Stimulated activated CD8-positive, alpha-beta memory T cell treated with anti-CD3 and anti-CD28 coated beads, Interleukin-4, amount 100 ng/mL, for 4 hours (primary cell): ENCODE measurements around the gene KBTBD12.

Source experiments
- DNase-seq, 2 donors: peaks; one replicate each; pipeline ENCODE4 v3.0.0-alpha.2; 2020; ENCODE audit warnings: low read depth in 2 of 2, low spot score in 1 of 2

Gene KBTBD12

DNA sequence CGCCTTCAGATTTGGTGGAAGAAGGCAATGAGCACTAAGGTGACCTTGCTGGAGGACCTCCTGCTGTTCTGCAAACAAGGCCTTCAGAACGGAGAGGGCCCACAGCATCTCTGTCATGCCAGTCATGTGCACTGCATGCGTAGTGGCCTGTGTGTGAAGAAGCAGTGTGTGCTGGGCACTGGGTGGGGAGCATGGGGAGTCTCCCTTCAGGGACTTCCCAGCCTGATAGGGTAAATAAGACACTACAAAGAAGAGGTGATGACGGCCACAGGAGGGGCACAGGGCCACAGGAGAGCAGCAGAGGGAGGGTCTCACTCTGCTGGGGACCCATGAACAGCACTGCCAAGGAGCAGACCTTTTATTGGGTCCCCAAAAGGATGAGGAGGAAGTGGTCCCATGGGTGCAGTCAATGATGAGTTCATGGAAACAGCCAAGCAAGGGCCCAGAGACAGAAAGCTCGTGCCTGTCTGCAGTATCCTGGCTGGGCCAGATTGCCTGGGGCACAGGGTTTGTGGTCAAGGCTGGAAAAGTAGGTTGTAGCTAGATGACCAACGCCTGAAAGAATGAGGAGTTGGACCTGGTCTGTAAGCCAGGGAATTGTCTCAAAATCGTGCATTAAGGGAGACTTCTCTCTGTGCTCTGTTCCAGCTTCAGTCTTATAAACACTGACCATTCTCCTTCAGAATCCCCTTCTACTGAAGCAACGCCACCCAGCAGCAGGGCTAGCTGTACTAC, 69.4 kb downstream of the KBTBD12 start:
- DNase-seq, result no peak

DNA sequence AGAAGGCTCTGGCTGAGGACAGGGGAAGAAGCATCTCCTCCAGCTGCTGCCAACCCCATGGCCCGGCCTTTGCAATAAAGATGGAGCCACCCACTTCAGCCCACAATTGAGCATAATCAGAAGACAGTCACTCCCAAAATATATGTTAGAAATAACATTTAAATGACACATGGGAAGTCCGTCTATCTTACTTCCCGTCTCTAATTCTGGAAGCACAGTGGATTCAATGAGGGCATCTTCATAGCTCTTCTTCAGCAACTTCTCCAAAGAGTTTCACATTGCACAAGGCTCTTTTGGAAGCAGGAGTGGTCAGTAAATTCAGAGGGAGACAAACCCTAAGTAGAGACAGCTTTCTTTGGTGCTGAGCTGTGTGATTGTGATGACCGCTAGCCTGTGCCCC, 70.2 kb downstream of the KBTBD12 start:
- DNase-seq, result no peak

DNA sequence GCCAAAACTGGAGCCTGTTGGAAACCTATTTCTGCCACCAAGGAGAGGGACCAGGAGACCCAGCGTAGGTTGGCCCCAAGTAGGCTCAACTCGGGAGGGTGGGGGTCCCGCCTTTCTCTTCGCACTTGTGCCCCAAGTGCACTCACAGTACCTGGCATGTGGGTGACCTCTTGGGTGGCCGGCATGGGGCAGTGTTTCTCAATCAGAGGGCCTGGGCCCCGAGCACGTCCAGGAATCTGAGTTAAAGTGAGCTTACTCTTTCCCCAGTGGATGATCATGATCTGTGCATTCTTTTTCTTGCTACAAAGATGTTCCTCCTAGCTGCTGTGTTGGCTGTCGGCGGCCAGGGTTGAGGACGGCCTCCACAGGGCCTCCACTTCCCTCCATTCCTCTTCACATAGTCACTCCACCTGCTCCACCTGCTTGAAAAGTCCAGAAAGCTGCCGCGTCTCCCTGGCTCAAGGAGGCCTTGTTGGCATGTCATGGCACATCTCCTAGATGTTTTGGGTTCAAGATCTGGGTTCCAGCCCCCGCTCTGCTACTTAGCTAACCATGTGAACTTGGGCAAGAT, 70.7 kb downstream of the KBTBD12 start:
- DNase-seq, result no peak

DNA sequence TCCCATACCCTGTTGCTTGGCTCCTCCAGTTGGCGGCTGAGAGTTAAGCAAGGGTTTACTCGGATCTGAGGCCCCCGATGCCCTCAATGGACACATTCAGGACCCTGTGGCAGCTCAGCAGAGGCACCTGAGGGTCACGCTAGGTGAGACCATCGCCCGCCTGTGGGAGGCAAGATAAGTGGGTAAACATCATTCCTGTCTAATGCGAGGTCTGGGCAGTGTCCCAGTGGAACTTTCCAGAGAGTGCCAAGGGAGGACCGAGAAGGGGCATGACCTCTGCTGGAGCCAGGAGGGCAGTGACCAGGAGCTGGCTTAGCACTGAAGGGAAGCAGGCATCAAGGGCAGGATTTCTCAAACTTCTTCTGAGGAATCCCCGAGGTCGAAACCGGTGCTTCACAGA, 71.8 kb downstream of the KBTBD12 start:
- DNase-seq, result no peak

DNA sequence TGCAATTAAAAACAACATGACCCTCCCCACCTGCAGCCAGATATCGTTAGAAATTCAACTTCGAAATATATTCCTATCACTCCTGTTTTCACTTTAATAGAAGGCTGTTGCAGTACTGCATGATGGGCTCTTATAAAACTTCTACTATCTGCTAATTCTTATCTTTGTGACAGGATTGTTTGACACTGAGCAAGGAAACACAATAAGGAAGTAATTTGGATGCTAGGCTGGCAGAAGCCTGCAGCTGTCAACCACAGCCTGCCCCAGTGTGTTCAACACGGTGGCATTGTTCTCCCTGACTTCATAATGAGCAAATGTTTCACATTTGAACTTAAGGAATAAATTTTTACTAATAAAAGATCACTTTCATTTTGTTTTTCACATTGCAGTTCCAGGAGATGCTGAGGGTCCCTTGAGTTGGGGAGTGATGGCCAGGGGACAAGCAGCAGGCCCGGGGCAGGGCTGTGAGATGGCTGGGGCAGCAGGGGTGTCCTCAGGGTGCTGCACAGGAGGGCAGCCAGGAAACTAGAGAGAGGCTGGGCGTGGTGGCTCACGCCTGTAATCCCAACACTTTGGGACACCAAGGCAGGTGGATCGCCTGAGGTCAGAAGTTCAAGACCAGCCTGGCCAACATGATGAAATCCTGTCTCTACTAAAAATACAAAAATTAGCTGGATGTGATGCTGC, 72.4 kb downstream of the KBTBD12 start:
- no peak for DNase-seq

DNA sequence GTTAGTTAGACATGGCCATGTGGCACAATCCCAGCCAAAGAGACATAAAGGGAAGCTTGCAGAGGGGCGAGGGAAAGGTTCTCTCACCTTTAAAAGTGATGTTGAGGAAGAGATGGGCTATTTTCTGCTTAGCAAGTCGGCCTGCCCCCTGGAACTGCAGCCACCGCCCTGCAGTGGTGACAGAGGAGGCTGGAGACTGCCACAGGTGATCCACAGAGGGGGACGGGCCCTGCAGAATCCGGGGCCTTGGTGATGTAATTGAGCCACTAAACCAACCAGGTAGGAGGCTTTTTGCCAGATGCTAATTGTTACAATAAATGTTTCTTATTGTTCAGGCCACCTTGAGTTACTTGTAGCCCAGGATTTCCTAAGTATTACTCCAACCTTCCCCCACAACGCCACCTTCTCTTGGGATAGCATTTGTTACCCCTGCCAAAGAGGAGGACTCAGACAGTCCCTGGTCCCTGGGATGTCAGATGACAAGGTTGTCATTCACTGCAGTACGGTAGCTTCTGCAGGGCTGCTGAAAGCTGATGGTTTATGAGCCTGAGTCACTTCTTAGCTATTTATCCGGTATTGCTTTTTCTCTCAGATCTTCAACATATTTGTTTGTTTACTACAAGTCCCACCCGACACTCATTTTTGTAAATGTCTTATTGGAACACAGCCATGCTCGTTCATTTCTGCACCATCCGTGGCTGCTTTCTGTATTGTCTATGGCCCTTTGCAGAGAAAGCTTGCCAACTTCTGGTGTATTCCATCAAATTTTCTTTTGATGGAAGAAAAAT, 73.9 kb downstream of the KBTBD12 start:
- DNase-seq, result no peak

DNA sequence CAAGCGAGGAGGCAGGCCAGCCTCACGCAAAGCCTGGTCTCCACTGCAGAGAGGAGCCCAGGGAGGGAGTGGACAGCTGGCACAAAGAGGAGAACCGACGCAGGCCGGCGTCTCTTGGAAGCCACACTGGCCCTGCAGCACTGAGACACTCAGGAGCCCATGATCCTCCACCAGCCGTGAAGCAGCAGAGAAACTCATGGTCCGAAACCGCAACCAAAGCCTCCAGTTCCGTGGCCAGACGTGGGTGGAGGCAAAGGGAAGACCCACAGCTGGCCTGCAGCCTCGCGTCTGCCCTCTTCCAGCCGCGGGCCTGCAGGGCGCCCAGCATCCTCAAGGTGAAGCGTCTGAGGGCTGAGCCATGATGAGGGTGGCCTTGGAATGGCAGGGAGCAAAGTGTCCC, 75.0 kb downstream of the KBTBD12 start:
- DNase-seq, result no peak

DNA sequence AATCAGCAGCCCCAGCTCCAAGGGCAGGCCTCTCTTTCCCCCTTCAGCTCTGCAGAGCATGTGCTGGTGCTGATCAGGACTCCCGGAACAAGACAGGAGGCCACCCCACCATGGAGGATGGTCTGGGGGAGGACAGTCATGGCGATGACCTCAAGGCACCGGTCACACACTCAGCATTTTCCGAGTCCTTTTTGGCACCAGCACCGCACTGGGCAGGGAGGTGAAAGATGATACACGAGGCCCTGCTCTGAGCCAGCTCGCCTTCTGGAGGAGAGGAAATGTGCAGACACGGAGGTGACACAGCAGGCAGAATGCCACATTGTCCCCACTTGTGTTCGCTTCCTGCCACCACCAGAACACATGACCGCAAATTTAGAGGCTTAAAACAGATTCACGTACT, 75.4 kb downstream of the KBTBD12 start:
- DNase-seq, result no peak

DNA sequence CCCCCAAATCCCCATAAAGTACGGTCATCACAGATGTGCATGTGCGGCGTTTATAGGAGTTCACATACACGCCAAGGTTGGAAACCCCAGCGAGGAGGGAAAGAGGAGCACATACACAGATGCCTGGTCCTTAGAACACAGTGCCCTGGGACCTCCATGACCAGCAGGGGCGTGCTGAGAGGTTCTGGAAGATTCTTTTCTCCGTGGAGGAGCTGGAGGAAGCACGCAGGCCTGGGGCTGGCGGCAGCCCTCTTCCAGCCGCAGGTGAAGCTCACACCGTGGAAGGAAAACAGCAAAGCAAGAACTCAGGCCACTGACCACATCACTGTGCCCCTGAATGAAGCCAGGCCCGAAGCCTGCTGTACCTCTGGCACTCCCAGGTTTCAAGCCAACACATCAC, 76.2 kb downstream of the KBTBD12 start:
- DNase-seq, result no peak

DNA sequence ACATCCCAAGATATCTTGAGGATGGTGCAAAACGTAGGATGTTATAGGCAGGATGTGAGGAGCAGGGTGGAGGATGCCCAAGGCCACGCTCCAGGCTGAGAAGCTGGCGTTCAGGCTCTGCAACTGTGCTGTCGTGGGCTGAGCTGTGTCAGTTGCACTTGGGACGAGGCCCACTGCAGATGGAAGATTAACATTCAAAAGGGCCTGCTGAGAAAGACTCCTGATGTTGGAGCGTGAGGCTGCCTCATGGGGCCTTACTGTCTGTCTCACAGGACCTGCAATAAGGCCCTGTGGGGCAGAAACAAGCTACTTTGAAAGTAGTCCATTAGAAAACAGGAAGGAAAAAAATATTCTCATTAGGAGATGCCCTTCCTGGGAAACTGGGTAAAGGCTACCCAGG, 76.6 kb downstream of the KBTBD12 start:
- DNase-seq, result no peak

DNA sequence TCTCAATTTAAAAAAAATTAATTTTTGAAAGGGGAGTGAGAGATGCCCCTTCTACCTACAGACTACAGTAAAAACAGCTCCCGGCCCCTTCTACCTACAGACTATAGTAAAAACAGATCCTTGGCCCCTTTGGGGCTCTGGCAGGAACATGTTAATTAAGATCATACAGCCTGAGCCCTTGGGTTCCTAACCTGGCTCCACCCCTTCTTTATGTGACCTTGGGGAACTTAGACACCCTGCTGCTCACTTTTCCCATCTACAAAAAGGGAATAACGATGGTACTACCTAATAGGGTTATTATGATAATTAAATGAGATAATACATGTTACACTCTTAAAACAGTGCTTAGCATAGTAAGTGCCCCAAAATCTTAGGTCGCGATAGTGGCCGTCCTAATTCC, 77.1 kb downstream of the KBTBD12 start:
- DNase-seq, result no peak

DNA sequence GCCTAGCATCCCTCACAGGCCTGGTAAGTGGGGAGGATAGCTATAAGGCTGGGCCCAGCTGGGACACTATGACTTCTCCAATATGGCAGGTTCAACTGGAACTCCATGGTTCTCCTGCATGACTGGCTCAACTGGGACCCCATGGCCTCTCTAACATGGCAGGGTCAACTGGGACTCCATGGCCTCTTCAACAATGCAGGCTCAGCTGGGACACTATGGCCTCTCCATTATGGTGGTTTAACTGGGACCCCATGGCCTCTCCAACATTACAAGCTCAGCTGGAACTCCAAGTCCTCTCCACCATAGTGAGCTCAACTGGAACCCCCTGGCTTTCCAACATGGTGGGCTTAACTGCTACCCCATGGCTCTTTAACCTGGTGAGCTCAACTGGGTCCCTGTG, 79.0 kb downstream of the KBTBD12 start:
- no peak for DNase-seq

DNA sequence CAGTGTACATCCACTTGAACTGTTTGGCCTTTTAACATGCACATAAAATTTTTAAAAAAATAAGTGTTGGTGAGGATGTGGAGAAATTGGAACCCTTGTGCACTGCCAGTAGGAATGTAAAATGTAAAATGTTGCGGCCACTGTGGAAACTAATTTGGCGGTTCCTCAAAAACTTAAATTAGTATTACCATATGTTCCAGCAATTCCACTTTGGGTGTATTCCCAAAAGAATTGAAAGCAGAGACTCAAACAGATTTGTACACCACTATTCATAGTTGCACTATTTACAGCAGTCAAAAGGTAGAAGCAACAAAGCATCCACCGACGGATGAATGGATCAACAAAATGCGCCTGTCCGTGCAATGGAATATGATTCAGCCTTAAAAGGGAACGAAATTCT, 82.0 kb downstream of the KBTBD12 start:
- no peak for DNase-seq

DNA sequence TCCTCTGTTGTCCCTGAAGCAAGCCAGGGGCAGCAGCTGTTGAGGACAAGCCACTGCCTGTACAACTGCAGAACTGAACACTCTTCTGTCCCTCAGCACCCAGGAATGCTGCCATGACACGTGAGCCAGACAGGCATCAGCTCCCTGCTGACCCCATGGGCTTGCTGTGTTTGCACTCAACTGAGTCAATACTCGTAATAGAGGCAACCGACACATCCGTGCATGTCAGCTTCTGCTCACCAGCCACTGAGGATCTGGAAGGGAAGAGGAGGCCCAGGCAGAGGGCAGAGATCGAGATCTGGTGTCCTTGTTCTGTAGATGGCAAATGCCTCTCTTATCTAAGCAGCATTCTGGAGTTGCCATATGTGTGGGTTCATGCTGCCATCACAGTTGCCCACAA, 82.9 kb downstream of the KBTBD12 start:
- no peak for DNase-seq

DNA sequence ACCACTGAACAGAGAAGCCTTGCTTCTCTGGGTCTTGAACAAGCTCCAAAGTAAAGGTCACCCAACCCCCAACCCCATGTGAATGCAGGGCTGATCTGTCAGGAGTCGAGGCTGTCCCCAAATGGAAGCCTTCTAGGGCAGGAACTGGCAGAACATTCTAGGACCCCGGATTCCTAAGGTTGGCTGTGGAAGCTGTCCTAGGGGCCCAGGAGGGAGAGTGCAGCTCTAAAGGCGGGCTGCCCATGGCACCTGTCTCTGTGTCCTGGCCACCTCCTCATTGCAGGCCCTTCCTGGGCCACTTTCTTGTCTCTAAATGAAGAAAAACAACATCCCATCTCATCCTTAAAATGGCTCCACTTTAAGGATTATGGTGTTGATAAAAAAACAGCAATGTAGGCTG, 83.6 kb downstream of the KBTBD12 start:
- no peak for DNase-seq

DNA sequence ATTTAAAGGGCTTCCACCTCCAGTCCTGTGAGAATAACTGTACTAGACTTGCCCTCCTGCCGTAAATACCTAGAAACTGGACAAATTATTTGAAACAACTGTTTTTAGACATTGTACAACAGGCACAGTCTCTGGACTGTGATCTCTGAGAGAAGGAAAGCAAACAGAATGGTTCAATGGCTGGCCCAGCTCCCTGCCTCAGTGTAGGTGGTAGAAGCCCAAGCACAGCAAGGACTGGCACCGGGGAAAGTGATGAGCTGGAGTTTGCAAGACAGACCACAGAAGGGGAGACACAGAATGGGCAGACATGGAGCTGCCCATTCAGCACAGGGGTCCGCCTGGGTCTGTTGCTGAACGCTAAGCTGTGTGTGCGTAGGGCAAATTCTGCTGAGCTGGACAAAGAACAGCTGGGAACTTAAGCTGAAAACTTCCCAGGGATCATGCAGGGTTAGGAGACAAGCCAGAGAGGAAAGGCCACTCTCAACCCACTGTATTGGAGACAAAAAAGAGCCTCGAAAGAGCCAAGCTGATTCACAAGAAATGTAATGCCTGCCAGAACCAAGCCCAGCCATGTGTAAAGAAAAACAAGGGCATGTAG, 84.6 kb downstream of the KBTBD12 start:
- DNase-seq, result no peak

DNA sequence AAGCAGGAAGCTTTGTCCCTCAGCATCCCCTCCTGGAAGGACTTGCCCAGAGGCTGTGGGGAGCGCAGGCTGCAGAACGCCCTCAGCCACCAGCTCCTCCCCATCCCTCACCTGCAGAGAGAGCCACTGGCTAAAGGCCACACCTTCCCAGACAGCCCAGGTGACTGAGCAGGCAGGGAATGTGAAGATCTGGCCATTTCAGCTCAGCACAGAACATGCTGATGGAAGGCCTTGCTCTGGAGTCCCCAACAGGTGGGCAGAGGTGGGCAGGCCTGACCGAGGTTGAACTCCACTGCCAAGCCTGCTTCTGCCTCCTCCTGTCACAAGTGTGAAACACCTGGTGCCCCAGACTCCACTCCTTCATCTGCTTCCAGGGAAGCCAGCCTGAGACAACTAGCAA, 86.5 kb downstream of the KBTBD12 start:
- DNase-seq, result no peak

DNA sequence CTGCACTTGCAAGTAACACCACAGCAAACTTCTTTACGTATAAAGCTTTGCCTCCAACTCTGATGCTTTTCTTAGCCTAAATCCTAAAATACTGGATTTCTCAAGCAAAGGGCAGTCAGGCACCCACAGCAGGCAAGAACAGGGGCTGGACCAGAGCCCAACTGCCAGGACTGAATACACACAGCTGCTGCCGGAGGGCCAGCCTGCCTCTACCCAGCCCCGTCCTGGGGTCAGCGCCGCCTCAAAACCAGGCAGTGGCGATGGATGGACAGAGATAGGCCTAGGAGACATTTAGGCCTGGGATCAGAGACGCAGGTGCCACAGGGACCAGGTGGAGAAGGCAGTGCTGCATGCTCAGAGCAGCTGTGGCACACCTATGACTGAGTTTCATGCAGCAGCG, 89.6 kb downstream of the KBTBD12 start:
- DNase-seq, result no peak

DNA sequence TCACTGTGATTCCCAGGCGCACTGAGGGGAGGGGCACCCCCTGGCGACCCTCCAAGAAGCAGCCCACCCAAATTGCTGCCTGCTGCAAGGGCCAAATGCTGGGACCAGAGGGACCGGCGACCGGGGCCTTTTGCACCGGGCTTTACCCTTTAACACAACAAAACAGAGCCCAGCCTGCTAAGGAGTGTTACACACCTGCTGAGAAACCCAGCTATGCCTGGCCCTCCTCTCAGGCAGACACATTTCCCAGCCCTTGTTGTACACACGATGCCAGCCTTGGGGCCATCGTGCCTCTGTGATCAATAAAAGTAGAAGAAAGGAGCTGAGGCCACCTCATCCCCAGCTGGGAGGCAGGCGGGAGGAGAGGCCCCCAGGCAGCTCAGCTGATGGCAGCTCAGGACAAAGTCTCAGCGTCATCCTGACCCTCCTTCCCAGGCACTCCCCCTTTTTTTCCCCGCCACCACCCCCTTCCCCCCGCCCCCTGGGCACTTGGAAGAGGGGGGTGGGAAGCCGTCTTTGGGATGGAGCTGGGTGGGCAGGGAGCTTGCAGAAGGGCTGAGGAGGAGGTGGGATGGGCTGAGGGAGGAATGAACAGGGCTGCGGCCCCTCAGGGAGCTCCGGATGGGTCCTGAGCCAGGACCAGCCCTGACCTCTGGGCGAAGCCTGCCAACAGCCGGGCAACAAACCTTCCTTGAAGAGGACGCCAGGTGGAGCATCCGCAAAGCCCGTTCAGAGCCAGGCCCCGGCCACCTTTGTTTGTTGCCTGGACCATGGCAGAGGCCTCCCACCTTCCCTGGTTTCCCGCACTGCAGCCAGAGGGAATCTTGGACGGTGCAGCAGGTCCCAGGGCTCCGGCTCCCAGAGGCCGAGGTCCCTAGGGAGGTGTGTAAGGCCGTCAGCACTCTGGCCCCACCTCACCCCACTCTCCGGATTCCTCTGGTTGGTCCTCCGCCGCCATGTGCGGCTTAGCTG, 91.3 kb downstream of the KBTBD12 start:
- no peak for DNase-seq

DNA sequence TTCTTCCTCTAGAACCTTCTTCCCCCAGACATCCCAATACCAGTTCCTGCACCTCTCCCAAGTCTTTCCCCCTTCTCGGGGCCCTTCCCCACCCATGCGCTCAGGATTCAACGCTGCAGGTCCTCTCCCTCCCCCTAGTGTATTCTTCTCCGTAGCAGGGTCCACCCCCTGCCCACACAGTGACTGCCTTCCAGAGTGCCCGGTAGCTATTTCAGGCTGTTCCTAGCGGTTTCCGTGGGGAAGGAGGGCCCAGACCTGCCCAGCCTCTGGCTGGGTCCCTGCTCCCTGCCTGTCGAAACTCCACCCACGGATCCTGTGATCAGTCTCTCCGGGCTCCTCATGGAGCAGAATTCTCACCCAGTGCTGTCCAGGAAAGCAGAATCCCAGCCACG, 92.0 kb downstream of the KBTBD12 start:
- no peak for DNase-seq
